NCI-H774 (cell line): ENCODE measurements around the gene NIPBL.
"Not testable (repeated sequence)": the region's sequence is repeated elsewhere in the genome, so short reads cannot be mapped to it uniquely, and the experiment has no call there.

Source experiments
- DNase-seq: peaks from one replicate; lab custom pipeline; 2025; lab: John Stamatoyannopoulos, UW

Gene NIPBL, protein sequence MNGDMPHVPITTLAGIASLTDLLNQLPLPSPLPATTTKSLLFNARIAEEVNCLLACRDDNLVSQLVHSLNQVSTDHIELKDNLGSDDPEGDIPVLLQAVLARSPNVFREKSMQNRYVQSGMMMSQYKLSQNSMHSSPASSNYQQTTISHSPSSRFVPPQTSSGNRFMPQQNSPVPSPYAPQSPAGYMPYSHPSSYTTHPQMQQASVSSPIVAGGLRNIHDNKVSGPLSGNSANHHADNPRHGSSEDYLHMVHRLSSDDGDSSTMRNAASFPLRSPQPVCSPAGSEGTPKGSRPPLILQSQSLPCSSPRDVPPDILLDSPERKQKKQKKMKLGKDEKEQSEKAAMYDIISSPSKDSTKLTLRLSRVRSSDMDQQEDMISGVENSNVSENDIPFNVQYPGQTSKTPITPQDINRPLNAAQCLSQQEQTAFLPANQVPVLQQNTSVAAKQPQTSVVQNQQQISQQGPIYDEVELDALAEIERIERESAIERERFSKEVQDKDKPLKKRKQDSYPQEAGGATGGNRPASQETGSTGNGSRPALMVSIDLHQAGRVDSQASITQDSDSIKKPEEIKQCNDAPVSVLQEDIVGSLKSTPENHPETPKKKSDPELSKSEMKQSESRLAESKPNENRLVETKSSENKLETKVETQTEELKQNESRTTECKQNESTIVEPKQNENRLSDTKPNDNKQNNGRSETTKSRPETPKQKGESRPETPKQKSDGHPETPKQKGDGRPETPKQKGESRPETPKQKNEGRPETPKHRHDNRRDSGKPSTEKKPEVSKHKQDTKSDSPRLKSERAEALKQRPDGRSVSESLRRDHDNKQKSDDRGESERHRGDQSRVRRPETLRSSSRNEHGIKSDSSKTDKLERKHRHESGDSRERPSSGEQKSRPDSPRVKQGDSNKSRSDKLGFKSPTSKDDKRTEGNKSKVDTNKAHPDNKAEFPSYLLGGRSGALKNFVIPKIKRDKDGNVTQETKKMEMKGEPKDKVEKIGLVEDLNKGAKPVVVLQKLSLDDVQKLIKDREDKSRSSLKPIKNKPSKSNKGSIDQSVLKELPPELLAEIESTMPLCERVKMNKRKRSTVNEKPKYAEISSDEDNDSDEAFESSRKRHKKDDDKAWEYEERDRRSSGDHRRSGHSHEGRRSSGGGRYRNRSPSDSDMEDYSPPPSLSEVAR (N-terminal part only)

GRCh38 chr5:36876299-36876964, at the start of gene NIPBL:
Gene NIPBL (plus strand): TSS chr5:36876769. CDS start chr5:36953697, 76,928 bp downstream.
- peak; percentile 95 for DNase-seq

DNA sequence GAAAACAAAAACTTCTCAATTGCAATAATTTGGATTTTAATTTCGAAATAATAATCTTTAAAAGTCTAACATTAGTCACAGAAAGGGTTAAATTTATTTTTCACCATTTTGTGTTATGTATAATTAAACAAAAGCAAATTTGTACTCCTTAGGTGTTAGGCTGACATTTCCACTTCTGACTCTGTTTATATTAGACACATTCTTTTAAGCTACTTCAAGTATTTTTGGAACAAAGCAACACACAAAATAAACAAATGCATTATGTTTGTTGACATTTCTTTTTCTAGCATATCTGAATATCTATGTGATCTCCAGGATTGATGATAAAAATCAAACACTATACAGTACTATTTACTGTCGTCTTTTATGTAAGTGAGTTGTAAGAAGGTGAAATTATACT, 44.3 kb upstream of the NIPBL start:
- no peak for DNase-seq

DNA sequence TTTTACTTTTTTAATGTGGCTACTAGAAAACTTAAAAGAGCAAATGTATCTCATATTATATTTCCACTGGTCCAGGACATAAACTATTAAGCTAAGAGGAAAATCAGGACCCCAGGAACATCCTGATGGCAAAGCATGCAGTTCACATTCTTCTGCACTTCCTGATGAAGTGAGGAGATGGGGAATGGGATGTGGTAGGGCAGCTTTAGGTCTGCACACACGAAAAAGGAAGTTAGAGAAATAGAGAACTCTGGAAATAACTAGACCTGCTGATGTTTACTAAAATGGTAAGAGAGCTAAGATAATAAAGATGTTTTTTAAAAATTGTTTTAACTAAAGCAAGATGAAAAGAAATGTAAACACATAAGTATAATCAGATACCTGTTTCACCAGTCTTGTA, 39.7 kb upstream of the NIPBL start:
- no peak for DNase-seq

DNA sequence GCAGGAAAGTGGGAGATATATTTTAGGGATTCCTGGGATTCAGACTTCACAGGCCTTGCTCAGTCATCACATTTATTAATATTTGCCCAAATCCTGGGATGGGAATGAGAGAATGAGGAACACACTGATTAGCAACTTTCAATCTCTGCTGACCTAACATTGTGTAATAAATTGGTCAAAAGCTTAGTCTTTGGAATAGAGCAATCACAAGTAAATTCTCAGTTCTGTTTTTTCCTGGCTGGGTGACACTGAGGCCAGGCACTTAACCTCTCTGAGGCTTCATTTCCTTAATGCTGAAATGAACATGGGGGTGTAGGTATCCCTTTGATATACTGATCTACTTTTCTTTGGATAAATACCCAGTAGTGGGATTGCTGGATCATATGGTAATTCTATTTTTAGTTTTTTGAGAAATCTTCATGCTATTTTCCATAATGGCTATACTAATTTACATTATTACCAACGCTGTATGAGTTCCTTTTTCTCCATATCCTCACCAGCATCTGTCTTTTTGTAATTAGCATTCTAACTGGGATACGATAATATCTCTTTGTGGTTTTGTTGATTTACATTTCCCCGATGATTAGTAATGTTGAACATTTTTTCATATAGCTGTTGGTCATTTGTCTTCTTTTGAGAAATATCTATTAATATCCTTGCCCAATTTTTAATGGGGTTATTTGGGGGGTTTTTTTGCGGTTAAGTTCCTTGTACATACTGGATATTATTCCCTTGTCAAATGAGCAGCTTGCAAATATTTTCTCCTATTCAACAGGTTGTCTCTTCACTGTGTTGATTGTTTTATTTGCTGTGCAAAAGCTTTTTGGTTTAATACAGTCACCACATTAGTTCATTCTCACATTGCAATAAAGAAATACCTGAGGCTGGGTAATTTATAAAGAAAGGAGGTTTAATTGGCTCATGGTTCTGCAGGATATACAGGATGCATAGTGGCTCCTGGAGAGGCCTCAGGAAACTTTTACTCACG, 36.8 kb upstream of the NIPBL start:
- no peak for DNase-seq

DNA sequence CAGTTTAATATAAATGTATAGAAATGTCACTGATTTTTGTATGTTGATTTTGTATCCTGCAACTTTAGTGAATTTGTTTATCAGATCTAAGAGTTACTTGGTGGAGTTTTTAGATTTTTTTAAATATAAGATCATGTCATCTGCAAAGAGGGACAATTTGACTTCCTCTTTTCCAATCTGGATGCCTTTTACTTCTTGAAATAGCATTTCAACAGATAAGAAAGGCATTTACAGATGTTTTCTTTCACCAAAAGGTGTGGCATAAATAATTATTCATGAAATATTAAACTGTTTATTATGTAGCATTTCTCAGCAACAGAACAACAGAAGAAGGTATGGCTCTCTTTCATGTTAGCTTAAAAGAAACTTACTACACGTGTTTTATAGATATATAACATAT, 34.9 kb upstream of the NIPBL start:
- no peak for DNase-seq

GRCh38 chr5:36842087-36842486, 34.5 kb upstream of the NIPBL start:
- DNase-seq, result no peak

GRCh38 chr5:36844305-36844704, 32.3 kb upstream of the NIPBL start:
- DNase-seq, result no peak

DNA sequence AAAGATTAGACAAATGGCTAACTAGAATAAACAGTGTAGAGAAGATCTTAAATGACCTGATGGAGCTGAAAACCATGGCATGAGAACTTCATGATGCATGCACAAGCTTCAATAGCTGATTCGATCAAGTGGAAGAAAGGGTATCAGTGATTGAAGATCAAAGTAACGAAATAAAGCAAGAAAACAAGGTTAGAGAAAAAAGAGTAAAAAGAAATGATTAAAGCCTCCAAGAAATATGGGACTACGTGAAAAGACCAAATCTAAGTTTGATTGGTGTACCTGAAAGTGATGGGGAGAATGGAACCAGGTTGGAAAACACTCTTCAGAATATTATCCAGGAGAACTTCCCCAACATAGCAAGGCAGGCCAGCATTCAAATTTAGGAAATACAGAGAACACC, 28.0 kb upstream of the NIPBL start:
- not testable (repeated sequence) for DNase-seq

GRCh38 chr5:36852903-36853302, 23.7 kb upstream of the NIPBL start:
- DNase-seq, result not testable (repeated sequence)

- DNase-seq, result no peak
These were observed 22.0 kb upstream of the NIPBL start for GRCh38 chr5:36854402-36855140.

GRCh38 chr5:36855141-36855495, 21.5 kb upstream of the NIPBL start:
- DNase-seq, result no peak

DNA sequence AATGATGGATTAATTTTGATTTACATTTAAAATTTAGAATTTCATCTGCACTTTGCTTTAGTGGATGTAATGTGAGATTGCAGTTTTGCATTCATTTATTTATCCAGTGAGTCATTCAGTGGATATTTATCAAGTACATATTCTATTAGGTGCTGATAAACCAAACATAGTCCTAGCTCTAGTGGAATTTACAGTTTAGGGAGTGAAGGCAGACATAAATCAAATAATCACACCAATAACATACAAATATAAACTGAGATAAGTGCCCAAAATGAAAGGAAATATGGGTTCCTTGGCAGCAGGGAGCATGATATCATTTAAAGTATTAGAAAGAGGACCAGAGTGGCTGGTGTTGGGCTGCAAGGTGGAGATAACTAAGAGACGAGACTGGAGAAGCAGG, 14.7 kb upstream of the NIPBL start:
- no peak for DNase-seq

- DNase-seq, result peak; percentile 64
These were observed 6.0 kb upstream of the NIPBL start for GRCh38 chr5:36870399-36871040.

DNA sequence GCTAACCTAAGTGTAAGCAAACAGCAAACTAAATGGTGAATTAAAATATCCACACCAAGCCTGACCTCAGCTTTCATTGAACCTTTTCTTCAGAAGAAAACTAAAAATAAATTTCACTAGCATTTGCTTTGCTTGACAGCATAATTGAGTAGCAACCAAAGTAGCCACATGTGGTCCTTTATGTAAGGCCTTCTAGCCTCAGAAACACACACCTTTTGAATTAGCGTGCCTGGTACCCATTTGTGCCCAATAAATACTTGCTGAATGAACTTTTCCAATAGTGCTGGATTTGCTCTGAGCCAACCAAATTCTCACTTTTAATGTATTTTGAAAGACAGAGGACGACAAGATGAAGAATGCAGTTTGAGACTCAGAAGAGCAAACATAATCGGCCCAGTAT, 2.1 kb upstream of the NIPBL start:
- peak; percentile 19 for DNase-seq

DNA sequence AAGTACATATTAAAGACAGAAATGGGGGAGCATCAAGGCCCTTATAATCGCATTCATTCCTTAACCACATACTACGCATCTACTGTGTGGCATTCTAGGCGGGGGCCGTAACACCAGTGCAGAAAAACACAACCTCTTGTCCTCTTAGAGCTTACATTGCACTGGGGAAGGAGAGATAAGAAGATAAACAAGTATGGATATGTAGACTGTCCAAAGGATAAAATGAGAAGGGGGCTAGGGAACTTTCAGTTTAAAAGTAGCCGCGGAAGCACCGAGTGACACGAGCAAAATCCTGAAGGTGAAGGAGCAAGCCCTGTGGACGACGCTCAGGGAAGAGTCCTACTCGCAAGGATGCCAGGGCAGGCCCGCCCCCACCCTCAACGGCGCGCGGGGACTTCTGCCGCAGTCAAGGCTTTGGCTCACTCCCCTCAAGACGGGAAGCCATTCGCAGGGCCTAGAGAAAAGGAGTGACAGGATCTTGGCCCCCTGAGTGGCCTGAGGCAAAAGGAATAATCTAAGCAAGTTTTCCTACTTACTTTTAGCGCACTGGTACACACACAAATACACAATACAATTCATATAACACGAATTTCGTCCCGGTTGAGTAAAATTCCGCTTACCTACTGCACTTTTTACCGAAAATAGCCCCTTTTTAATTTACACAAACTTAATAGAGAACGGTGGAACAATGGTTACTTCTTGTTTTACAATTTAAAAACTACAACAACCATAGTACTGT, 1.3 kb upstream of the NIPBL start:
- peak; percentile 20 for DNase-seq

- peak; percentile 87 for DNase-seq
These were observed 725 bp upstream of the NIPBL start for GRCh38 chr5:36875790-36876298.

DNA sequence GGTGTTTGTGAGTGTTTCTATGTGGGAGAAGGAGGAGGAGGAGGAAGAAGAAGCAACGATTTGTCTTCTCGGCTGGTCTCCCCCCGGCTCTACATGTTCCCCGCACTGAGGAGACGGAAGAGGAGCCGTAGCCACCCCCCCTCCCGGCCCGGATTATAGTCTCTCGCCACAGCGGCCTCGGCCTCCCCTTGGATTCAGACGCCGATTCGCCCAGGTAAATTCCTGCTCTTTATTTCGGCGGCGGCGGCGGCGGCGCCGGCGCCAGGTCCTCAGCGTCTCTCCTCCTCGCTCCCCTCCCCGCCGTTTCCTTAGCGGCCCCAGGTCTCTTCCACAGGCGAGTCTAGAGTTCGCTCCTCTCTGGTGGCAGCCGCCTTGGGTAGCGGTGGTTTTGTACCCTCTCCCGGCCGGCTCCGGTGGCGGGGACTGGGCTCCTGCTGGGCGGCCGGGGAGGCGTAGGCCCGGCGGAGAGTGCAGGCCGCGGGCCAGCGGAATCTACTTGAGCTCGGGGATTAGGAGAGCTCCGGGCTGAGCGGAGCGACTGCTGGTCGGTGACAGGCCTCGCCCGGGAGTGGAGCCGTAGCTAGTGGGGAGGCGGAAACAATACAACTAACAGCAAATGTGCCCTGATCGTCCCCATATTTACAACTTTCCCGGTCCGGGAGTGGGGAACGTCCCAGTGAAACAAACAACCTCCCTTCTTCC, 547 bp downstream of the NIPBL start:
- DNase-seq, result peak; percentile 61
